HepG2 (cell line): ENCODE measurements around the gene ZNF324B. TPM values are rescaled to one million over a fixed set of nuclear protein-coding genes. Genes with fewer than 3 reads are reported as not detected.
A peak's percentile ranks its signal among the peaks of the same experiment; 100 is the strongest.

Experiments
- ATRX ChIP-seq: sonication (generic); formaldehyde crosslinking; IDR thresholded peaks from 2 replicates; pipeline ENCODE4 v1.4.0; 2020; ENCODE audit warnings: missing genetic modification reagents, borderline replicate concordance
- CCDC6 ChIP-seq: sonication (generic); formaldehyde crosslinking; IDR thresholded peaks from 2 replicates; pipeline ENCODE4 v1.8.1; 2022; ENCODE audit warnings: mild to moderate bottlenecking, missing genetic modification reagents, moderate library complexity
- EED ChIP-seq: sonication (generic); formaldehyde crosslinking; IDR thresholded peaks from 2 replicates; pipeline ENCODE4 v1.5.0; 2020; ENCODE audit warnings: mild to moderate bottlenecking, missing genetic modification reagents
- FOXO1 ChIP-seq: sonication (generic); formaldehyde crosslinking; IDR thresholded peaks from 2 replicates; pipeline ENCODE4 v1.4.0; 2020; ENCODE audit warnings: missing genetic modification reagents
- GATAD2A ChIP-seq: IDR thresholded peaks from 2 replicates; pipeline ENCODE4 v1.6.1; 2016
- GMEB1 ChIP-seq: sonication (generic); formaldehyde crosslinking; IDR thresholded peaks from 2 replicates; pipeline ENCODE4 v1.5.1; 2020; ENCODE audit warnings: missing genetic modification reagents, mild to moderate bottlenecking, borderline replicate concordance
- KLF11 ChIP-seq: IDR thresholded peaks from 2 replicates; pipeline ENCODE4 v1.6.1; 2016; ENCODE audit warnings: missing compliant biosample characterization
- MBNL3 ChIP-seq: fragments of 250-450 bp; sonication (Bioruptor Pico); conservative IDR thresholded peaks from 2 replicates; pipeline ENCODE4 v1.8.0; 2022; ENCODE audit warnings: mild to moderate bottlenecking, inconsistent platforms
- PRMT3 ChIP-seq: sonication (generic); formaldehyde crosslinking; IDR thresholded peaks from 2 replicates; pipeline ENCODE4 v1.8.1; 2022; ENCODE audit warnings: low read depth, mild to moderate bottlenecking, moderate library complexity, missing genetic modification reagents, borderline replicate concordance
- RFX1 ChIP-seq: fragments of 450-650 bp; IDR thresholded peaks from 2 replicates; pipeline ENCODE4 v1.6.1; 2017
- SNAI1 ChIP-seq: sonication (generic); formaldehyde crosslinking; IDR thresholded peaks from 2 replicates; pipeline ENCODE4 v1.5.0; 2020; ENCODE audit warnings: mild to moderate bottlenecking, missing genetic modification reagents, borderline replicate concordance
- SP1 ChIP-seq, 2 experiments: fragments of 450-650 bp in 1 of 2; sonication (generic) in 1 of 2; formaldehyde crosslinking in 1 of 2; IDR thresholded peaks; 2 replicates each; pipeline versions ENCODE4 v1.4.0 to v1.6.1; 2016 to 2020; ENCODE audit warnings: missing genetic modification reagents in 1 of 2
- STAG1 ChIP-seq: sonication (generic); formaldehyde crosslinking; IDR thresholded peaks from 2 replicates; pipeline ENCODE4 v1.4.0; 2020; ENCODE audit warnings: missing genetic modification reagents
- TAF15 ChIP-seq: fragments of 200-400 bp; formaldehyde crosslinking; IDR thresholded peaks from one replicate; pipeline ENCODE4 v1.6.1; 2018; ENCODE audit warnings: mild to moderate bottlenecking, low read depth, low read length; ENCODE audit not compliant: poor library complexity, severe bottlenecking
- TRAFD1 ChIP-seq: sonication (generic); formaldehyde crosslinking; IDR thresholded peaks from 2 replicates; pipeline ENCODE4 v1.5.1; 2020; ENCODE audit warnings: missing genetic modification reagents, mild to moderate bottlenecking, borderline replicate concordance
- ZFP90 ChIP-seq: sonication (generic); formaldehyde crosslinking; IDR thresholded peaks from 2 replicates; pipeline ENCODE4 v1.8.0; 2022; ENCODE audit warnings: missing genetic modification reagents, mild to moderate bottlenecking, inconsistent platforms, borderline replicate concordance
- ZNF205 ChIP-seq: IDR thresholded peaks from 2 replicates; pipeline ENCODE4 v1.6.1; 2018; ENCODE audit warnings: missing biosample characterization, missing genetic modification reagents
- ZNF446 ChIP-seq: sonication (generic); formaldehyde crosslinking; IDR thresholded peaks from 2 replicates; pipeline ENCODE4 v1.5.0; 2020; ENCODE audit warnings: mild to moderate bottlenecking, missing genetic modification reagents
- ZNF557 ChIP-seq: sonication (generic); formaldehyde crosslinking; IDR thresholded peaks from 2 replicates; pipeline ENCODE4 v1.4.0; 2020; ENCODE audit warnings: missing genetic modification reagents
- ZNF670 ChIP-seq: sonication (generic); formaldehyde crosslinking; IDR thresholded peaks from 2 replicates; pipeline ENCODE4 v1.8.0; 2022; ENCODE audit warnings: mild to moderate bottlenecking, missing genetic modification reagents, borderline replicate concordance
- ZNF768 ChIP-seq: sonication (generic); formaldehyde crosslinking; IDR thresholded peaks from 2 replicates; pipeline ENCODE4 v1.4.0; 2020; ENCODE audit warnings: missing genetic modification reagents
- polyA plus RNA-seq, 8 experiments: library from polyadenylated mRNA; depleted of rRNA in 3 of 8; stranded (reverse) in 7 of 8; unstranded in 1 of 8; fragments of >200 nt; fragmentation: Illumina TruSeq in 4 of 8; extraction: Trizol in 4 of 8; gene quantifications; 2 replicates each; pipeline versions ENCODE4 v1.2.1 to v1.2.3, GENCODE V29; 2011 to 2016; ENCODE audit warnings: low read depth in 4 of 8, missing spikeins in 1 of 8, mixed read lengths in 1 of 8; ENCODE audit not compliant: insufficient read depth in 1 of 8
- total RNA-seq, 5 experiments: library from RNA; depleted of rRNA; stranded (reverse); fragments of >200 nt; fragmentation: Illumina TruSeq; extraction: Trizol; gene quantifications; 2 replicates each; pipeline ENCODE4 v1.2.3, GENCODE V29; 2016; ENCODE audit warnings: low read depth in 1 of 5
- TF ChIP-seq, protein P1 (sequence below): sonication (generic); formaldehyde crosslinking; IDR thresholded peaks from 2 replicates; pipeline ENCODE4 v1.5.0; 2020; ENCODE audit warnings: mild to moderate bottlenecking, missing genetic modification reagents, borderline replicate concordance
- TF ChIP-seq, protein P2 (sequence below): sonication (generic); formaldehyde crosslinking; IDR thresholded peaks from 2 replicates; pipeline ENCODE4 v1.5.0; 2020; ENCODE audit warnings: missing genetic modification reagents

Gene ZNF324B
- total and polyA plus RNA-seq, 2 of the 13 experiments (the other 11 are each of a cell fraction or from before 2014, with no cell fraction given), result 0.53 to 3.0 TPM

DNA sequence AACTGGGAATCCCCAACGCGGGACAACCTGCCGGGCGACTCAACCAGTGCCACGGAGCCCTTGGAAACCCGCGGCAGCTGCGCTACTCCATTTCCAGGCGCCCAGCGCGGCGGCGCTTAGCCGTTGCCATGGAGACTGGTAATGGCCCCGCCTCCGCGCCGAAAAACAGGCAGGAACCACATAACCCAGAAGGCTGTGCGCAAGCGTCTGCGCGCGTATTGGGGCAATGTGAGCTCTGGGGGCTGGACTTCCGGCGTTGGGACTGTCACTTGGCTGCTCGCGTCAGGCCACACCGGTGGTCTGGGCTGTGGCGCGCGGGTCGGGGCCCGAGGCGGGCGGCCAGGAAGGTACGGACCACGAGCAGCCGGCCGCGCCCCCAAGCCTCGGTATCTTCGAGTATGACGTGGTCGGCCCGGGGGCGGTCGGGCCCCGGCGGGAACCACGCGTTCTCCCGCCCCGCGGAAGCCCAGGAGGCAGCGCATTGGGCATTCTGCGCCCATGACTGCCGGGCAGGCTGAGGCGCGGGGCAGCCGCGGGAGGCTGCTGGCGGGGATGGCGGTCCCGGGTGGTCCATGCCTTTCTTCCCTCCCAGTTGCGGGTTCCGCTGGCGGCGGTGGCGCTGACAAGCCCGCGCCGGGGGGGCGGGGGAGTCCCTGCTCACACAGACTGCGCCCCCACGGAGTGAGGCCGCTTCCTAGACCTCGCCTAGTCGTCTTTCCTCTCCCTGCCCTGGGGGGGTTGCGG, at the start of gene ZNF324B (continued):
- TF ChIP-seq GMEB1 (CRISPR knock-in tag) (peak; percentile 88), SP1 (IDR thresholded peaks at IDR 0.05) (no peak), SP1 (CRISPR knock-in tag; IDR thresholded peaks at IDR 0.05) (peak; percentile 42; the same call in 1 of the 2 replicates), RFX1 (peak; percentile 94), ZNF768 (no peak), FOXO1 (CRISPR knock-in tag) (no peak; the same call in 1 of the 2 replicates), EED (no peak), STAG1 (no peak), TAF15 (peak; percentile 50), CCDC6 (CRISPR knock-in tag) (no peak), ZNF205 (CRISPR knock-in tag) (no peak), ZNF557 (CRISPR knock-in tag) (no peak), GATAD2A (CRISPR knock-in tag) (no peak), ZNF446 (CRISPR knock-in tag) (no peak), ZNF670 (no peak), PRMT3 (CRISPR knock-in tag) (no peak), SNAI1 (no peak), TRAFD1 (CRISPR knock-in tag) (no peak), MBNL3 (CRISPR knock-in tag) (no peak), KLF11 (CRISPR knock-in tag) (no peak), ATRX (no peak), ZFP90 (CRISPR knock-in tag) (no peak)
- TF ChIP-seq, protein P1, sequence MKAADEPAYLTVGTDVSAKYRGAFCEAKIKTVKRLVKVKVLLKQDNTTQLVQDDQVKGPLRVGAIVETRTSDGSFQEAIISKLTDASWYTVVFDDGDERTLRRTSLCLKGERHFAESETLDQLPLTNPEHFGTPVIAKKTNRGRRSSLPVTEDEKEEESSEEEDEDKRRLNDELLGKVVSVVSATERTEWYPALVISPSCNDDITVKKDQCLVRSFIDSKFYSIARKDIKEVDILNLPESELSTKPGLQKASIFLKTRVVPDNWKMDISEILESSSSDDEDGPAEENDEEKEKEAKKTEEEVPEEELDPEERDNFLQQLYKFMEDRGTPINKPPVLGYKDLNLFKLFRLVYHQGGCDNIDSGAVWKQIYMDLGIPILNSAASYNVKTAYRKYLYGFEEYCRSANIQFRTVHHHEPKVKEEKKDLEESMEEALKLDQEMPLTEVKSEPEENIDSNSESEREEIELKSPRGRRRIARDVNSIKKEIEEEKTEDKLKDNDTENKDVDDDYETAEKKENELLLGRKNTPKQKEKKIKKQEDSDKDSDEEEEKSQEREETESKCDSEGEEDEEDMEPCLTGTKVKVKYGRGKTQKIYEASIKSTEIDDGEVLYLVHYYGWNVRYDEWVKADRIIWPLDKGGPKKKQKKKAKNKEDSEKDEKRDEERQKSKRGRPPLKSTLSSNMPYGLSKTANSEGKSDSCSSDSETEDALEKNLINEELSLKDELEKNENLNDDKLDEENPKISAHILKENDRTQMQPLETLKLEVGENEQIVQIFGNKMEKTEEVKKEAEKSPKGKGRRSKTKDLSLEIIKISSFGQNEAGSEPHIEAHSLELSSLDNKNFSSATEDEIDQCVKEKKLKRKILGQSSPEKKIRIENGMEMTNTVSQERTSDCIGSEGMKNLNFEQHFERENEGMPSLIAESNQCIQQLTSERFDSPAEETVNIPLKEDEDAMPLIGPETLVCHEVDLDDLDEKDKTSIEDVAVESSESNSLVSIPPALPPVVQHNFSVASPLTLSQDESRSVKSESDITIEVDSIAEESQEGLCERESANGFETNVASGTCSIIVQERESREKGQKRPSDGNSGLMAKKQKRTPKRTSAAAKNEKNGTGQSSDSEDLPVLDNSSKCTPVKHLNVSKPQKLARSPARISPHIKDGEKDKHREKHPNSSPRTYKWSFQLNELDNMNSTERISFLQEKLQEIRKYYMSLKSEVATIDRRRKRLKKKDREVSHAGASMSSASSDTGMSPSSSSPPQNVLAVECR (CRISPR knock-in tag), result peak; percentile 98
- TF ChIP-seq, protein P2, sequence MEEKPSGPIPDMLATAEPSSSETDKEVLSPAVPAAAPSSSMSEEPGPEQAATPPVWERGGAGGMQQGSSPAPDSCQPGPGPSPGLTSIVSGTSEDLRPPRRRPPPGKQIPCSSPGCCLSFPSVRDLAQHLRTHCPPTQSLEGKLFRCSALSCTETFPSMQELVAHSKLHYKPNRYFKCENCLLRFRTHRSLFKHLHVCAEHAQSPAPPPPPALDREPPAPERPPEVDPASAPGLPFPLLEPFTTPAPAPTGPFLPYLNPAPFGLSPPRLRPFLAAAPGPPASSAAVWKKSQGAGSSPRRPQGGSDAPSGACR (CRISPR knock-in tag), result no peak
